Smooth muscle cell (in vitro differentiated cells): ENCODE data around the gene KIAA0825. TPM values are rescaled to one million over a fixed set of nuclear protein-coding genes. Genes with fewer than 3 reads are reported as not detected.

ENCODE experiments used
- DNase-seq: peaks from one replicate; lab custom pipeline; 2025; ENCODE audit not compliant: unreplicated experiment; lab: John Stamatoyannopoulos, UW
- H2AFZ ChIP-seq: fragments of 200-600 bp; sonication (generic); 2 replicates; pipeline ENCODE4 v1.6.0; 2016; ENCODE audit warnings: antibody characterized with exemption, low read depth, mild to moderate bottlenecking
- H3F3A ChIP-seq: fragments of 200-600 bp; sonication (generic); 2 replicates; pipeline ENCODE4 v1.6.0; 2017; ENCODE audit warnings: antibody characterized with exemption, low read depth
- H3K27ac ChIP-seq: fragments of 200-600 bp; sonication (generic); 2 replicates; pipeline ENCODE4 v1.5.1; 2016; ENCODE audit warnings: low read depth, mild to moderate bottlenecking
- H3K27me3 ChIP-seq: fragments of 200-600 bp; sonication (generic); 2 replicates; pipeline ENCODE4 v1.6.1; 2016; ENCODE audit warnings: low read depth, mild to moderate bottlenecking
- H3K36me3 ChIP-seq: fragments of 200-600 bp; sonication (generic); 2 replicates; pipeline ENCODE4 v1.5.1; 2016; ENCODE audit warnings: low read depth
- H3K4me1 ChIP-seq: fragments of 200-600 bp; sonication (generic); 2 replicates; pipeline ENCODE4 v1.5.1; 2016; ENCODE audit warnings: low read depth
- H3K4me2 ChIP-seq: fragments of 200-600 bp; sonication (generic); 2 replicates; pipeline ENCODE4 v1.6.0; 2016; ENCODE audit warnings: mild to moderate bottlenecking
- H3K4me3 ChIP-seq: fragments of 200-600 bp; sonication (generic); 2 replicates; pipeline ENCODE4 v1.5.1; 2016; ENCODE audit warnings: mild to moderate bottlenecking
- H3K79me2 ChIP-seq: fragments of 200-600 bp; sonication (generic); 2 replicates; pipeline ENCODE4 v1.6.0; 2016; ENCODE audit warnings: low read depth, mild to moderate bottlenecking
- H3K9ac ChIP-seq: fragments of 200-600 bp; sonication (generic); 2 replicates; pipeline ENCODE4 v1.6.0; 2016; ENCODE audit warnings: low read depth
- H3K9me3 ChIP-seq: fragments of 200-600 bp; sonication (generic); replicated peaks from 2 replicates; pipeline ENCODE4 v1.5.1; 2016; ENCODE audit warnings: low read depth
- H4K20me1 ChIP-seq: fragments of 200-600 bp; sonication (generic); 2 replicates; pipeline ENCODE4 v1.6.0; 2016; ENCODE audit warnings: low read depth
- WGBS: methylation state at CpG from one replicate; pipeline ENCODE4 v1.1.7; 2016; ENCODE audit warnings: low lambda C conversion rate; 5-methylcytosine and 5-hydroxymethylcytosine counted together
- polyA plus RNA-seq: library from polyadenylated mRNA; unstranded; fragments of >200 nt; fragmentation: Nextera tagmentation; extraction: Ambion mirVana; gene quantifications from 2 replicates; pipeline ENCODE4 v1.2.1, GENCODE V29; 2016
- total RNA-seq: library from RNA; depleted of rRNA; stranded (reverse); fragments of >200 nt; gene quantifications from 2 replicates; pipeline ENCODE4 v1.2.3, GENCODE V29; 2014
- TF ChIP-seq, protein P1 (sequence below): fragments of 200-600 bp; sonication (generic); IDR thresholded peaks from 2 replicates; pipeline ENCODE4 v1.5.1; 2017; ENCODE audit warnings: borderline replicate concordance, mild to moderate bottlenecking, antibody characterized with exemption; ENCODE audit not compliant: insufficient read depth, poor library complexity, severe bottlenecking

Gene KIAA0825
- total and polyA plus RNA-seq, 2 experiments from 2014 or later, result 1.3 to 3.1 TPM

DNA sequence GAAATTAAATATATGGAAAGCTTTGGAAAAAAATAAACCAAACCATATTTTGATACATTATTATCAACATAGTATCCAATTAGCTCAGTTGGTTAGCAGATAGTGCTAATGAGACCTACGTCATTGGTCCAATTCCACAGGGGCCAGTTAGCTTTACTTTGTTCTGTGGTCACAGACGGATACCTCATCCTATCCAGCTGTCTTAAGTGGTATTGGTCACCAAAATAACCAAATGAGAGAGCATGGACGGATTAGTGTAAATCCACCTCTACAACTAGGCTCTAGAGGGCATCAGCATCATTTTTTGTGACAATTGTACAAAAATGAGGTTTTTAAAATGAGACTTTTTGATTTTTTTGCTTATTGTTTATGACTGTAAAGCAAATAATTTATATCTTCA, 364.2 kb downstream of the KIAA0825 start:
- Histone ChIP-seq H3K36me3 (no peaks in the 10 kb centered on the region), H3K27ac (no peak overlapping the region), H3K79me2 (no peaks in the 10 kb centered on the region), H4K20me1 (no peaks in the 10 kb centered on the region), H3K4me1 (no peaks in the 10 kb centered on the region), H3F3A (no peaks in the 10 kb centered on the region), H3K9ac (no peak overlapping the region), H3K27me3 (no peaks in the 10 kb centered on the region), H3K4me2 (no peak overlapping the region), H3K4me3 (no peak overlapping the region), H3K9me3 (no peaks in the 10 kb centered on the region), H2AFZ (no peak overlapping the region)
- TF ChIP-seq, protein P1, sequence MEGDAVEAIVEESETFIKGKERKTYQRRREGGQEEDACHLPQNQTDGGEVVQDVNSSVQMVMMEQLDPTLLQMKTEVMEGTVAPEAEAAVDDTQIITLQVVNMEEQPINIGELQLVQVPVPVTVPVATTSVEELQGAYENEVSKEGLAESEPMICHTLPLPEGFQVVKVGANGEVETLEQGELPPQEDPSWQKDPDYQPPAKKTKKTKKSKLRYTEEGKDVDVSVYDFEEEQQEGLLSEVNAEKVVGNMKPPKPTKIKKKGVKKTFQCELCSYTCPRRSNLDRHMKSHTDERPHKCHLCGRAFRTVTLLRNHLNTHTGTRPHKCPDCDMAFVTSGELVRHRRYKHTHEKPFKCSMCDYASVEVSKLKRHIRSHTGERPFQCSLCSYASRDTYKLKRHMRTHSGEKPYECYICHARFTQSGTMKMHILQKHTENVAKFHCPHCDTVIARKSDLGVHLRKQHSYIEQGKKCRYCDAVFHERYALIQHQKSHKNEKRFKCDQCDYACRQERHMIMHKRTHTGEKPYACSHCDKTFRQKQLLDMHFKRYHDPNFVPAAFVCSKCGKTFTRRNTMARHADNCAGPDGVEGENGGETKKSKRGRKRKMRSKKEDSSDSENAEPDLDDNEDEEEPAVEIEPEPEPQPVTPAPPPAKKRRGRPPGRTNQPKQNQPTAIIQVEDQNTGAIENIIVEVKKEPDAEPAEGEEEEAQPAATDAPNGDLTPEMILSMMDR, result no peak
- WGBS, result 64% methylated on average over 3 of the region's 3 CpGs
- DNase-seq, result no peak

DNA sequence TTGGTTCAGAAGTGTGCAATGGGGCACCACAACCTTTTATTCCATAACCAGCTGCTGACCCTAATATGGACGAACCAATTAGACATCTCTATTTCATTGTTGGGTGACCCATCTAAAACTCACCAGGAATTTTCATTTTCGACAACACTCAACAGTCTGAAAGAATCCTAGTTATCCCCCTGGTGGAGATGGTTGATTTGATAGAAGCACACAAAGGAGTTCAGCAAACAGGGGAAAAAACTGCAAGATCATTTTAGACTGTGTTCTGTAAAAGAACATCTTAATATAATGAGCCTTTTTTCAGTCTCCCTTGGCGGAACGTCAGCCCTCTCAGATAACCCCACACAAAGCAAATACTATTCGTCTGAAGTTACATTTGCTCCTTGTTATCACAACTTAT, 367.4 kb downstream of the KIAA0825 start:
- no peaks in the 10 kb centered on the region for H3K27me3 ChIP-seq
- no peak overlapping the region for H2AFZ ChIP-seq
- H3K27ac ChIP-seq, result no peak overlapping the region
- TF ChIP-seq, protein P1, result no peak
- no peaks in the 10 kb centered on the region for H3K9me3 ChIP-seq
- H3K4me1 ChIP-seq, result no peaks in the 10 kb centered on the region
- WGBS, result 78% methylated on average over 5 of the region's 5 CpGs
- no peak overlapping the region for H3K9ac ChIP-seq
- no peaks in the 10 kb centered on the region for H3K36me3 ChIP-seq
- H3K4me2 ChIP-seq, result no peak overlapping the region
- H3K79me2 ChIP-seq, result no peaks in the 10 kb centered on the region
- H4K20me1 ChIP-seq, result no peaks in the 10 kb centered on the region
- no peaks in the 10 kb centered on the region for H3F3A ChIP-seq
- no peak for DNase-seq
- no peak overlapping the region for H3K4me3 ChIP-seq

GRCh38 chr5:94249430-94249829, 369.0 kb downstream of the KIAA0825 start:
- H3K4me2 ChIP-seq, result no peak overlapping the region
- no peak for DNase-seq
- no peak overlapping the region for H3K27ac ChIP-seq
- H3K9ac ChIP-seq, result no peak overlapping the region
- H3K27me3 ChIP-seq, result no peaks in the 10 kb centered on the region
- no peak overlapping the region for H2AFZ ChIP-seq
- TF ChIP-seq, protein P1, result no peak
- no peaks in the 10 kb centered on the region for H3F3A ChIP-seq
- no peaks in the 10 kb centered on the region for H3K9me3 ChIP-seq
- WGBS, result 70% methylated on average over 2 of the region's 2 CpGs
- no peaks in the 10 kb centered on the region for H4K20me1 ChIP-seq
- no peak overlapping the region for H3K4me3 ChIP-seq
- no peaks in the 10 kb centered on the region for H3K36me3 ChIP-seq
- no peaks in the 10 kb centered on the region for H3K79me2 ChIP-seq
- H3K4me1 ChIP-seq, result no peaks in the 10 kb centered on the region

DNA sequence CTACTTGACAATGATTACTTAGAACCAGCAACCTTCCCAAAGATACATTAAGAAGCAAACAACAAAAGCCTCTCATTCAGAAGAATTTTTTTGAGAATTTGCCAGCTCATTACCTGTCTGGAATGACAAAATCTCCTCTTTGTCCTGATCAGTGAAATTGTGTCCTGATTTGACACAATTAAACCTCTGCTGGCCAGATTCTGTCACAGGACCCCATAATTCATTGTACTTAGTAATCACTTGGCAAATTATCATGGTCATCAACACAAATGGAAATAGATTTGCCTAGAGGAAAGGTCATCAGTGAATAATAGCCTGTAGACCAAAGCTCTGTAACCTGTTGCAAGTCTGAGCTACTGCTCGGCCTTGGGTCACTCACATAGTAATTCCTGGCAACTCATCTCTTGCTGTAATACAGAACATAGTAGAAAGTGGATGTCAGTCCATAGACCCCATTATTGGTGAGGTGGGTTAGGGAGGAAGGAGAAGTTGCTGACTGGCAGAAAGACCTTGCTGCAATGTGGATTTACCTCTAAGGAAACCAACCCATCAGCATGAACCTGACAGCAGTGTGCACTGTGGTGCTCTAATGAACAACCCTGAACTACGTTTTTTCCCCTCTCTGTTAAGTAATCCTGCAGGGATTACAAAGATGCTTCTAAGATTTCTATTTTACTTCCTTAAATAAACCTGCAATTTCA, 370.1 kb downstream of the KIAA0825 start:
- H3K4me3 ChIP-seq, result no peak overlapping the region
- H3K36me3 ChIP-seq, result no peaks in the 10 kb centered on the region
- DNase-seq, result no peak
- no peak overlapping the region for H3K4me2 ChIP-seq
- no peak overlapping the region for H3K9ac ChIP-seq
- H3K79me2 ChIP-seq, result no peaks in the 10 kb centered on the region
- TF ChIP-seq, protein P1, result no peak
- no peaks in the 10 kb centered on the region for H3K9me3 ChIP-seq
- no peaks in the 10 kb centered on the region for H4K20me1 ChIP-seq
- no peaks in the 10 kb centered on the region for H3K27me3 ChIP-seq
- H2AFZ ChIP-seq, result no peak overlapping the region
- H3K27ac ChIP-seq, result no peak overlapping the region
- H3K4me1 ChIP-seq, result no peaks in the 10 kb centered on the region
- H3F3A ChIP-seq, result no peaks in the 10 kb centered on the region
- 76% methylated on average over 2 of the region's 2 CpGs for WGBS
